NCI-H1048 (cell line): Measurements from ENCODE around the gene SRMS.
"Not testable (repeated sequence)": the region's sequence is repeated elsewhere in the genome, so short reads cannot be mapped to it uniquely, and the experiment has no call there.

Experiments used
- DNase-seq: peaks from one replicate; lab custom pipeline; 2025; lab: John Stamatoyannopoulos, UW

Gene SRMS

DNA sequence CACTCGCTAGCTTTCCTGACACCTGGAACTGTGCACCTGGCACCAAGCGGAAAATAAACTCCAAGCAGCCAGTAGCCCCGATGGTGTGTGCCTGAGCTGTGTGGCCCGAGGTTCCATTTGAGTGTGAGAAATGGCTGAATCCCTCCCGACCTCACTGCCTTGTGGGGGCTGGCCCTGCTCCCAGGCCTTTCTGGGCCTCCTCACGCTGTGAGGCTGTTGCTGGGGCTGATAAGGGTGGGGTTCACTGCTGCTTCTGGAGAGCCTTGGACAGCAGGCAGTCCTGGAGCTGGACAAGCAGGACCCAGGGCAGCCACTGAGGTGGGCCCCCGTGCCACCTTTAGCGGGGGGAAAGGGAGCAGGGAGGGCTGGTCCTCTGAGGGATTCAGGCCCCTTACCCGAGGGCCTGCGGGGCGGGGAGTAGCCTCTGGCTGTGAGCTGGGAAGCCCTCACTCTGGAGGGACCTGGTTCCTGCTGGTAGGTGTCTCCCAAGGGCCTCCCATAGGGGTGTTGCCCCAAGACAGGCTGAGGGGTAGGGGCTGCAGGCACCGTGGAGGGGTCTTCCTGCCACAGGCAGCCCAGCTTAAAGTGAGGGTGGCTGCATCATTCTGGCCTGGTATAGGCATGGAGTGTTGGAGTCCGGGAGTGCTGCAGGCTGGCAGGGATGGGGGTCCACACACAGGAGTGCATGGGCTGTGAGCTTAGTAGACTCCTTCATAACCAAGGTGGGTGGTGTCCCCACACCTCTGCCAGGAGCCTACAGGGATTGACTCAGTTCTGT is 25.3 kb downstream of the SRMS start:
- no peak for DNase-seq

DNA sequence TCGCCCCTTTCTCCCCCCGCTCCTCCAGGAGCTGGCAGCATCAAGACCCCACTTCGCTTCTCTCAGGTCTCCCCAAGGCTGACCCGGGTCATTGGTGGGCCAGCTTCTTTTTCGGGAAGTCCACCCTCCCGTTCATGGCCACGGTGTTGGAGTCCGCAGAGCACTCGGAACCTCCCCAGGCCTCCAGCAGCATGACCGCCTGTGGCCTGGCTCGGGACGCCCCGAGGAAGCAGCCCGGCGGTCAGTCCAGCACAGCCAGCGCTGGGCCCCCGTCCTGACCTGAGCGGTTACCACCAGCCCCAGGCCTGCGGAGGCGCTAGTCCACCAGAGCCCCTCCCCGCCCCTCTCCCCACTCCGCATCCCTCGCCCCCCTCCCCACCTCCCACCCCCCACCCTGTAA is 25.9 kb downstream of the SRMS start:
- no peak for DNase-seq

- DNase-seq, result peak; percentile 49
These were observed 26.5 kb downstream of the SRMS start for GRCh38 chr20:63520934-63521601.

DNA sequence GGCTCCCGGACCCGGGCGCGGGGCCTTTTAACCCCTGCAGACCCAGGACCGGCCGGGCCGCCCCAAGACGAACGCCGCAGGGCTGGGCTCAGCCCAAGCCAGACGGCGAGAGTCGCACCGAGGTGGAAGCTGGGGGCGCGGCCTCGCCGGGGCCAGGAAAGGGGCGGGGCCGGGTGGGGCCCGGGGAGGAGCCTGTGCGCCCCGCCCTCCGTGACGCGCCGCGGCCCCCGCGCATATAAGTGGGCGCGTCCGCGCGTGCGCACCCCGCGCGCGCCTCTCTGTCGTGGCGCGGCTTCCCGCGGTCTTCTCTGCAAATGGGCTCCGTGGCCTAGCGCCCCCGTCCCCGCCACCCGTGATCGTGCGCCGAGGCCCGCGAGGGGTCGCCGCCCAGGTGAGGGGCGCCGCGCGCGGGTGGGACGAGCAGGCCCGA is 27.0 kb downstream of the SRMS start, which contains the start of gene PPDPF:
Gene PPDPF, plus strand, starts transcription at position 262 of the 430 bp plus-strand sequence. CDS start 544 bp downstream, outside the sequence.
- DNase-seq, result no peak

DNA sequence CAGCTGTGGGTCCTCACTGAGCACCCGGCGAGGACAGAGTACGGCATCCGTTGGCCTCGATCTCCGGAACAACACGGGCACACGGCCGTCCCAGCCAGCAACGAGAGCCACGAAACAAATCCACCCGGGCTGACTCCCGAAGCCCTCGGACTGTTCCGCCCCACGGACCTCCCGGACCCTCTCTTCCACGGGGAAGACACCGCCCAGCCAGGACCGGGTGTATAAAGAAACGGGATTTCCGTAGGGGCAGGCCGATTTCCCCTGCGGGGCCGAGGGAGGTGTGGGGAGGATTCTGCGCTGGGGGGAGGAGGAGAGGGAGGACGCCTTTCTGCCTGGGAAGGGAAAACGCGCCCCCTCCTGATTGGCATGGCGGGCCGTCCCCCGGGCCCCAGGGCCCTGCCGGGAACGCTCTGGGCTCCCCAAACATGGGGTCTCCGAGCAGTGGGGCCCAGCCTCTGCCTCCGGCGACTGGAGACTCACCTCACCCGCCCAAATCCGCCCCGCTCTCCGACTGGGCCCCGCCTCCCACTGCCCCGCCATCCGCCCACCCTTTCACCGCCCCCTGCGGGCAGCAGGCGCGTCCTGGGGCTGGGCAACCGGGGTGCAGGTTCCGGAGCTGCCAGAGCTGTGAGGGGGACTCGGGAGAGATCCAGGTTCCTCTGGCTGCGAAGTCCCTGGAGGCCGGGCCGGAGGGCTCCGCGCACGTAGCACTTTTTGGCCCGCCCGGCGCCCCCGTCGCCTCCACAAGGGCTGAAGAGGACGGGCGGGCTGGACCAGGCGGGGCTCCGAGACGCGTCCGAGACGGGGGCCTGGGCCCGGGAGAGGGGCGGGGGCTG is 27.7 kb downstream of the SRMS start:
- no peak for DNase-seq

- DNase-seq, result no peak
These were observed 28.4 kb downstream of the SRMS start for GRCh38 chr20:63518946-63519667.

DNA sequence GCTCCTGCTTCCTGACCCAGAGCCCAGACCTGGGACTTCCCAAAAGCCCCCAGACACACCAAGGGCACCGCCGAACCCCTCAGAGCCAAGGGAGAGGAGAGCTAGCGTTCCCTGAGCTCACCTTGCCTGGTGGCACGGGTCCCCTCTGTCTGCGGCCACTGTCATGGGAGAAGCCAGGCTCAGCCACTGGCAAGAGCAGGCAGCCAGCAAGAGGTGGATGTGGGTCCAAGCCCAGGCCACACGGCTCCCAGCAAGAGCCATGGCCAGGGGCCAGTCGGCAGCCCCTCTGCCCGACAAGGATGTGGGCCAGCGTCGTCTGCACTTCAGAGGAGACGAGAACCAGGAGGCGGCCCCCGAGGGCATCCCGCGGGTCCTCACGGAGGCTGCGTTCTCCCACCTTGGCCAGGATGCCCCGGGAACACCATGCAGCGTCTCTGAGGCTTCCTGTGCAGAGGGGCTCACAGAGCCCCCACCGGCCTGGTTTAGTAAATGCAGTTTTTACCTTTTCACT is 29.1 kb downstream of the SRMS start:
- DNase-seq, result no peak

DNA sequence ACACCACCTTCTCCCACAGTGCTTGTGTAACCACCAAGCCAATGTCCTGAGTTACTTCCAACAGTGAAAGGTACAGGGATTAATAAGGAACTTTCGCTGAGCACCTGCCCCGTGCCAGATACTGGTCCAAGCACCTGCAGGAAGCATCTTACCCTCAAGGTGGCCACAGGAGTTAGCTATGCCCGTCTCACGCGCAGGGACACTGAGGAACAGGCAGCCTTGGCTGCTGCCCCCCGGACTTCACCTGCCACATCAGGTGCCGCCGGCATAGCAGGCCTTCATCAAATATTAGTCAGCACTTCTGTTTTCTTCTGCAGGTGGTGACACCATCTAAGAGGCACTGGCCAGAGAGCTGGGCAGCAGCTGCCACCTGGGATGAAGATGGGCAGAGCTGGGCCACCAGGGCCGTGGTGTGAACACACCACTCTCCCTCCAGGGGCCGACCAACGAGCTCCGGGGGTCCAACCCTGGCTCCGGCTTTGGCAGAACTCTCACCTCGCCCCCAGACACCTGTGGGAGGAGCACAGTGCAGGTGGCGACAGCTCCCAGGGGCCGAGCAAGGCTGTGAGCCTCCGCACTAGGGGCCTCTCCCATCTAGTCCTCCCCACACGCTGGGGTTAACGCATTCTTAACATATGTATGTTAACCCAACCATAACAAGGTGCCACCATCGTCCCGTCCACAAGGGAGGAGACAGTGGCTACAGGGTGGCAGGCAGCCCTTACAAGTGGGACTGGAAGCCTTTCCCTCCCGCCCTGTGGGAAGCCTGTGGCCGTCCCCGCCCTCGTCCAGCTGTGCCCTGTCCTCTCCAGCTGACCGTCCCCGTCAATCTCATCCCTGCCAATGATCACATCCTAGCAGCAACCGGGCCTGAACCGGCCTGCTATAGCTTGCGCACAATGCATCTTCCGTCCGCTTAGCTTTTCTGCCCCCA is 29.9 kb downstream of the SRMS start:
- DNase-seq, result no peak

GRCh38 chr20:63514520-63514919 is 33.0 kb downstream of the SRMS start:
- not testable (repeated sequence) for DNase-seq

GRCh38 chr20:63513207-63513606 is 34.3 kb downstream of the SRMS start:
- no peak for DNase-seq

DNA sequence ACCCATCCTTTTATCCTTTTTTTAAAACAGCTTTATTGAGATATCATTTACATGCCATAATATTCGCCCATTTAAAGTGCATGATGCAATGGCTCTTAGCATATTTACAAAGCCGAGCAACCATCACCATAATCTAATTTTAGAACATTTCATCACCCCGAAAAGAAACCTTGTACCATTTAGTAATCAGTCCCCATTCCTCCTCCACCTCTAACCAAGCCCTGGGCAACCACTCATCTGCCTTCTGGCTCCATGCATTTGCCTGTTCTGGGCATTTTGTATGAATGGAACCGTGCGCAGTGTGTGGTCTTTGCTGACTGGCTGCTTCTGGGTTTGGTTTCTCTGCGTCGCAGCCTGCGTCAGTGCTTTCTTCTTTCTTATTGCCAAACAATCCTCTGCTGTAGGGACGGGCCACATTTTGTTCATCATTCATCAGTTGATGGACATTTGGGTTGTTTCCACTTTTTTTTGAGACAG is 38.4 kb downstream of the SRMS start:
- DNase-seq, result no peak

GRCh38 chr20:63508072-63508768 is 39.3 kb downstream of the SRMS start:
- no peak for DNase-seq

- DNase-seq, result no peak
These were observed 40.3 kb downstream of the SRMS start for GRCh38 chr20:63507083-63507743.

- DNase-seq, result no peak
These were observed 41.8 kb downstream of the SRMS start for GRCh38 chr20:63505723-63506122.

DNA sequence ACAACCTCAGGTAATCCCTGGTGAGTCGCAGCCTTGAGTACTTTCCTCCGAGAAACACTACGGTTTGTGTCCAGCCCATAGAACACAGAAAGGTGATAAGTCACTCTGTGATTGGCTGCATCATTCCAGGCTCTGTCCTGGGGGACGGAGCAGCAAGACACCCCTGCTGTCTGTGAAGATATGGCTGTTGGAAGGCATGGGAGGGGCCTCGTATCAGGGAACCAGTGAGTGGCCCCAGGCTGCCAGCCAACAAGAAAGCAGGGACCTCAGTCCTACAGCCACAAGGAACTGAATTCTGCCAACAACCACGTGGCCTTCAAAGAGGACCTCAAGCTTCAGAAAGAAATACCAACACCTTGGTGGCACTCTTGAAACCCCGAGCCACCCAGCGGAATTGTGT is 42.3 kb downstream of the SRMS start:
- DNase-seq, result no peak

GRCh38 chr20:63504642-63505041 is 42.9 kb downstream of the SRMS start:
- DNase-seq, result no peak

DNA sequence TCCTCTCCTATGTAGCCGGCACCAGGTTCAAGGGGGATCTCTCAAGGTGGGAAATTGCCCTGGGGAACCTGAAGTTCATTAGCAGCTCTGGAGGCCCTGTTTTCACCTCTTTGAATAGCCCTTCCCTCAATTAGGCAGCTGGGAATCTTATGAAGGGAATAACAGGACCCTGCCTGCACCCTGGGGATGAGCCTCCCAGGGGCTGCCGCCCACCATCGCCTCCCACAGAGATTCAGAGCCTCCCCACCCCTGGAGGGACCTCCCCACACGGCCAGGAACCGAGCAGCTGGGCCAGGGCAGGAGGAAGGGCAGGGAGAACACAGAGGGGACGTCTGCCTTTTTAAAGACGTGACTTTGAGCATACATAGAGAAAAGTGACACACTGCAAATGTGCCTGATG is 44.0 kb downstream of the SRMS start:
- no peak for DNase-seq

GRCh38 chr20:63502671-63503172 is 44.8 kb downstream of the SRMS start:
- no peak for DNase-seq
